GM19025 (cell line): ENCODE data around the gene GALNTL6.

ENCODE experiments used
- ATAC-seq: cut with Tn5 transposase; IDR thresholded peaks from one replicate; pipeline ENCODE4 v1.9.1; 2021; ENCODE audit warnings: mild to moderate bottlenecking, low read depth, moderate library complexity; ENCODE audit not compliant: unreplicated experiment

GALNTL6 gene

GRCh38 chr4:171812665-171813525, at the start of gene GALNTL6:
TSS of gene GALNTL6 (plus strand) at chr4:171813404.
- ATAC-seq = no peak

GRCh38 chr4:171765514-171765913, 47.7 kb upstream of the GALNTL6 start:
- no peak for ATAC-seq

- ATAC-seq = no peak
Observed at GRCh38 chr4:171774642-171775190, 38.5 kb upstream of the GALNTL6 start.

GRCh38 chr4:171779301-171779700, 33.9 kb upstream of the GALNTL6 start:
- no peak for ATAC-seq

- ATAC-seq = no peak
Observed at GRCh38 chr4:171785388-171785787, 27.8 kb upstream of the GALNTL6 start.

- ATAC-seq = no peak
Observed at GRCh38 chr4:171793723-171794122, 19.5 kb upstream of the GALNTL6 start.

- no peak for ATAC-seq
Observed at GRCh38 chr4:171794528-171794927, 18.7 kb upstream of the GALNTL6 start.

- ATAC-seq = no peak
Observed at GRCh38 chr4:171809854-171810253, 3.4 kb upstream of the GALNTL6 start.

GRCh38 chr4:171812333-171812664, 905 bp upstream of the GALNTL6 start:
- no peak for ATAC-seq

- ATAC-seq = no peak
Observed at GRCh38 chr4:171813526-171814250, 484 bp downstream of the GALNTL6 start.

- no peak for ATAC-seq
Observed at GRCh38 chr4:171814545-171814944, 1.3 kb downstream of the GALNTL6 start.

- ATAC-seq = no peak
Observed at GRCh38 chr4:171817026-171817425, 3.8 kb downstream of the GALNTL6 start.

- no peak for ATAC-seq
Observed at GRCh38 chr4:171834640-171835039, 21.4 kb downstream of the GALNTL6 start.

GRCh38 chr4:171843456-171843855, 30.3 kb downstream of the GALNTL6 start:
- ATAC-seq = no peak

- ATAC-seq = peak; percentile 65
Observed at GRCh38 chr4:171846232-171846631, 33.0 kb downstream of the GALNTL6 start.

- ATAC-seq = no peak
Observed at GRCh38 chr4:171846893-171847292, 33.7 kb downstream of the GALNTL6 start.

- ATAC-seq = no peak
Observed at GRCh38 chr4:171847751-171848150, 34.5 kb downstream of the GALNTL6 start.

GRCh38 chr4:171849686-171850222, 36.5 kb downstream of the GALNTL6 start:
- no peak for ATAC-seq

- ATAC-seq = no peak
Observed at GRCh38 chr4:171851295-171851694, 38.1 kb downstream of the GALNTL6 start.

GRCh38 chr4:171857302-171858012, 44.3 kb downstream of the GALNTL6 start:
- ATAC-seq = no peak

- ATAC-seq = no peak
Observed at GRCh38 chr4:171875291-171875690, 62.1 kb downstream of the GALNTL6 start.
